Measurements from ENCODE around the gene WDSUB1. TPM values are rescaled to one million over a fixed set of nuclear protein-coding genes. Genes with fewer than 3 reads are reported as not detected.

Gene WDSUB1
- total RNA-seq, 1 donor from 2014 or later, result 5.4 TPM

- Mint-ChIP-seq H3K4me3 (ENCODE audit: unreplicated experiment) (no peak overlapping the region), H3K4me1 (ENCODE audit: unreplicated experiment) (no peaks in the 10 kb centered on the region), H3K27me3 (ENCODE audit: unreplicated experiment) (peaks cover 2% of the 10 kb centered on the region), H3K9me3 (ENCODE audit: unreplicated experiment) (no peaks in the 10 kb centered on the region), H3K27ac (ENCODE audit: unreplicated experiment) (no peak overlapping the region), H3K36me3 (ENCODE audit: low read depth, unreplicated experiment) (no peaks in the 10 kb centered on the region)
- no peak for TF ChIP-seq CTCF (IDR thresholded peaks at IDR 0.05; ENCODE audit: unreplicated experiment)
- DNase-seq (ENCODE audit: low spot score), result no peak
These were observed 5.5 kb downstream of the WDSUB1 start for GRCh38 chr2:159281002-159281401.

GRCh38 chr2:159279700-159280099, 6.8 kb downstream of the WDSUB1 start:
- no peak for DNase-seq (ENCODE audit: low spot score)
- no peak for TF ChIP-seq CTCF (IDR thresholded peaks at IDR 0.05; ENCODE audit: unreplicated experiment)
- H3K36me3 Mint-ChIP-seq (ENCODE audit: low read depth, unreplicated experiment), result no peaks in the 10 kb centered on the region
- H3K4me3 Mint-ChIP-seq (ENCODE audit: unreplicated experiment), result no peak overlapping the region
- H3K27me3 Mint-ChIP-seq (ENCODE audit: unreplicated experiment), result peaks cover 2% of the 10 kb centered on the region
- H3K27ac Mint-ChIP-seq (ENCODE audit: unreplicated experiment), result no peak overlapping the region
- H3K9me3 Mint-ChIP-seq (ENCODE audit: unreplicated experiment), result no peaks in the 10 kb centered on the region
- no peaks in the 10 kb centered on the region for H3K4me1 Mint-ChIP-seq (ENCODE audit: unreplicated experiment)

GRCh38 chr2:159275111-159275510, 11.4 kb downstream of the WDSUB1 start:
- H3K4me3 Mint-ChIP-seq (ENCODE audit: unreplicated experiment), result no peak overlapping the region
- H3K27me3 Mint-ChIP-seq (ENCODE audit: unreplicated experiment), result no peaks in the 10 kb centered on the region
- no peak for TF ChIP-seq CTCF (IDR thresholded peaks at IDR 0.05; ENCODE audit: unreplicated experiment)
- H3K9me3 Mint-ChIP-seq (ENCODE audit: unreplicated experiment), result no peaks in the 10 kb centered on the region
- peaks cover 3% of the 10 kb centered on the region for H3K4me1 Mint-ChIP-seq (ENCODE audit: unreplicated experiment)
- no peak overlapping the region for H3K27ac Mint-ChIP-seq (ENCODE audit: unreplicated experiment)
- no peak for DNase-seq (ENCODE audit: low spot score)
- H3K36me3 Mint-ChIP-seq (ENCODE audit: low read depth, unreplicated experiment), result no peaks in the 10 kb centered on the region

GRCh38 chr2:159272156-159272555, 14.3 kb downstream of the WDSUB1 start:
- peak overlapping the region; percentile 3 for H3K27ac Mint-ChIP-seq (ENCODE audit: unreplicated experiment)
- no peak overlapping the region for H3K4me3 Mint-ChIP-seq (ENCODE audit: unreplicated experiment)
- H3K36me3 Mint-ChIP-seq (ENCODE audit: low read depth, unreplicated experiment), result peaks cover 4% of the 10 kb centered on the region
- TF ChIP-seq CTCF (IDR thresholded peaks at IDR 0.05; ENCODE audit: unreplicated experiment), result no peak
- peaks cover 5% of the 10 kb centered on the region for H3K4me1 Mint-ChIP-seq (ENCODE audit: unreplicated experiment)
- no peaks in the 10 kb centered on the region for H3K27me3 Mint-ChIP-seq (ENCODE audit: unreplicated experiment)
- no peaks in the 10 kb centered on the region for H3K9me3 Mint-ChIP-seq (ENCODE audit: unreplicated experiment)
- no peak for DNase-seq (ENCODE audit: low spot score)

- no peak overlapping the region for H3K27ac Mint-ChIP-seq (ENCODE audit: unreplicated experiment)
- H3K4me1 Mint-ChIP-seq (ENCODE audit: unreplicated experiment), result peaks cover 5% of the 10 kb centered on the region
- no peak for TF ChIP-seq CTCF (IDR thresholded peaks at IDR 0.05; ENCODE audit: unreplicated experiment)
- H3K36me3 Mint-ChIP-seq (ENCODE audit: low read depth, unreplicated experiment), result peaks cover 4% of the 10 kb centered on the region
- H3K9me3 Mint-ChIP-seq (ENCODE audit: unreplicated experiment), result no peaks in the 10 kb centered on the region
- no peak overlapping the region for H3K4me3 Mint-ChIP-seq (ENCODE audit: unreplicated experiment)
- no peaks in the 10 kb centered on the region for H3K27me3 Mint-ChIP-seq (ENCODE audit: unreplicated experiment)
- DNase-seq (ENCODE audit: low spot score), result no peak
These were observed 15.6 kb downstream of the WDSUB1 start for GRCh38 chr2:159270744-159271379.
